ENCODE measurements around the gene SH2D6.

SH2D6 gene

GRCh38 chr2:85435981-85436835 lies 17.7 kb downstream of the SH2D6 start:
- H3K4me1 ChIP-seq (ENCODE audit: low read length): peaks cover 5% of the 10 kb centered on the region
- TF ChIP-seq EZH2phosphoT487 (IDR thresholded peaks at IDR 0.05; ENCODE audit: low read length) (no peak), EZH2 (optimal IDR thresholded peaks at IDR 0.05; ENCODE audit: low read depth, low read length) (no peak), CTCF (IDR thresholded peaks at IDR 0.05; ENCODE audit: low read length) (no peak)
- no peaks in the 10 kb centered on the region for H3K79me2 ChIP-seq (ENCODE audit: low read length)
- H3K9ac ChIP-seq (ENCODE audit: low read length): no peak overlapping the region
- H4K20me1 ChIP-seq (ENCODE audit: insufficient read depth, low read length): no peaks in the 10 kb centered on the region
- H3K9me3 ChIP-seq (replicated peaks; ENCODE audit: insufficient read depth, low read length): no peaks in the 10 kb centered on the region
- no peaks in the 10 kb centered on the region for H3K36me3 ChIP-seq (replicated peaks; ENCODE audit: insufficient read depth, low read length)
- no peak for DNase-seq
- no peaks in the 10 kb centered on the region for H3F3A ChIP-seq (ENCODE audit: insufficient read depth, low read length)
- no peak overlapping the region for H3K27ac ChIP-seq (ENCODE audit: low read length)
- H3K4me3 ChIP-seq (ENCODE audit: low read length): no peak overlapping the region
- no peaks in the 10 kb centered on the region for H3K9me2 ChIP-seq (replicated peaks; ENCODE audit: insufficient read depth, low read length)
- no peak overlapping the region for H2AFZ ChIP-seq (ENCODE audit: low read length)
- H3K27me3 ChIP-seq (replicated peaks; ENCODE audit: insufficient read depth, low read length): no peaks in the 10 kb centered on the region
- H3K4me2 ChIP-seq (ENCODE audit: low read depth, low read length): no peak overlapping the region

- no peaks in the 10 kb centered on the region for H3F3A ChIP-seq (ENCODE audit: insufficient read depth, low read length)
- no peaks in the 10 kb centered on the region for H3K9me3 ChIP-seq (replicated peaks; ENCODE audit: insufficient read depth, low read length)
- H3K4me1 ChIP-seq (ENCODE audit: low read length): peaks cover 5% of the 10 kb centered on the region
- H3K4me3 ChIP-seq (ENCODE audit: low read length): 0 out of 2 replicates have a peak overlapping the region, but pooled peaks have one; percentile 46
- no peaks in the 10 kb centered on the region for H3K36me3 ChIP-seq (replicated peaks; ENCODE audit: insufficient read depth, low read length)
- TF ChIP-seq CTCF (IDR thresholded peaks at IDR 0.05; ENCODE audit: low read length): no peak
- no peak for TF ChIP-seq EZH2 (optimal IDR thresholded peaks at IDR 0.05; ENCODE audit: low read depth, low read length)
- TF ChIP-seq EZH2phosphoT487 (IDR thresholded peaks at IDR 0.05; ENCODE audit: low read length): no peak
- H3K27me3 ChIP-seq (replicated peaks; ENCODE audit: insufficient read depth, low read length): no peaks in the 10 kb centered on the region
- DNase-seq: no peak
- no peaks in the 10 kb centered on the region for H4K20me1 ChIP-seq (ENCODE audit: insufficient read depth, low read length)
- peak overlapping the region; percentile 90 for H2AFZ ChIP-seq (ENCODE audit: low read length)
- H3K9ac ChIP-seq (ENCODE audit: low read length): peak overlapping the region; percentile 50; the same call in 1 of the 2 replicates
- no peaks in the 10 kb centered on the region for H3K79me2 ChIP-seq (ENCODE audit: low read length)
- H3K9me2 ChIP-seq (replicated peaks; ENCODE audit: insufficient read depth, low read length): no peaks in the 10 kb centered on the region
- H3K27ac ChIP-seq (ENCODE audit: low read length): no peak overlapping the region
- peak overlapping the region; percentile 60; the same call in 1 of the 2 replicates for H3K4me2 ChIP-seq (ENCODE audit: low read depth, low read length)
Observed at GRCh38 chr2:85436836-85437487, 18.4 kb downstream of the SH2D6 start.

GRCh38 chr2:85437488-85438200 lies 19.1 kb downstream of the SH2D6 start:
- Histone ChIP-seq H3K79me2 (ENCODE audit: low read length) (no peaks in the 10 kb centered on the region), H3K9ac (ENCODE audit: low read length) (peak overlapping the region; percentile 50; the same call in 1 of the 2 replicates), H3K27ac (ENCODE audit: low read length) (no peak overlapping the region), H3K9me3 (replicated peaks; ENCODE audit: insufficient read depth, low read length) (no peaks in the 10 kb centered on the region), H3F3A (ENCODE audit: insufficient read depth, low read length) (no peaks in the 10 kb centered on the region), H3K36me3 (replicated peaks; ENCODE audit: insufficient read depth, low read length) (no peaks in the 10 kb centered on the region), H3K4me1 (ENCODE audit: low read length) (peaks cover 5% of the 10 kb centered on the region), H3K9me2 (replicated peaks; ENCODE audit: insufficient read depth, low read length) (no peaks in the 10 kb centered on the region), H3K4me3 (ENCODE audit: low read length) (peak overlapping the region; percentile 46; the same call in 1 of the 2 replicates), H4K20me1 (ENCODE audit: insufficient read depth, low read length) (no peaks in the 10 kb centered on the region), H2AFZ (ENCODE audit: low read length) (peak overlapping the region; percentile 90), H3K27me3 (replicated peaks; ENCODE audit: insufficient read depth, low read length) (no peaks in the 10 kb centered on the region), H3K4me2 (ENCODE audit: low read depth, low read length) (peak overlapping the region; percentile 60)
- DNase-seq: peak; percentile 63
- TF ChIP-seq EZH2phosphoT487 (IDR thresholded peaks at IDR 0.05; ENCODE audit: low read length): no peak
- no peak for TF ChIP-seq CTCF (IDR thresholded peaks at IDR 0.05; ENCODE audit: low read length)
- no peak for TF ChIP-seq EZH2 (optimal IDR thresholded peaks at IDR 0.05; ENCODE audit: low read depth, low read length)

Data from MM.1S (cell line).